GM18867 (cell line): ENCODE results near the gene TUBB.

ENCODE experiments used
- ATAC-seq: cut with Tn5 transposase; IDR thresholded peaks from one replicate; pipeline ENCODE4 v1.9.1; 2021; ENCODE audit warnings: mild to moderate bottlenecking, moderate library complexity; ENCODE audit not compliant: unreplicated experiment

TUBB gene

DNA sequence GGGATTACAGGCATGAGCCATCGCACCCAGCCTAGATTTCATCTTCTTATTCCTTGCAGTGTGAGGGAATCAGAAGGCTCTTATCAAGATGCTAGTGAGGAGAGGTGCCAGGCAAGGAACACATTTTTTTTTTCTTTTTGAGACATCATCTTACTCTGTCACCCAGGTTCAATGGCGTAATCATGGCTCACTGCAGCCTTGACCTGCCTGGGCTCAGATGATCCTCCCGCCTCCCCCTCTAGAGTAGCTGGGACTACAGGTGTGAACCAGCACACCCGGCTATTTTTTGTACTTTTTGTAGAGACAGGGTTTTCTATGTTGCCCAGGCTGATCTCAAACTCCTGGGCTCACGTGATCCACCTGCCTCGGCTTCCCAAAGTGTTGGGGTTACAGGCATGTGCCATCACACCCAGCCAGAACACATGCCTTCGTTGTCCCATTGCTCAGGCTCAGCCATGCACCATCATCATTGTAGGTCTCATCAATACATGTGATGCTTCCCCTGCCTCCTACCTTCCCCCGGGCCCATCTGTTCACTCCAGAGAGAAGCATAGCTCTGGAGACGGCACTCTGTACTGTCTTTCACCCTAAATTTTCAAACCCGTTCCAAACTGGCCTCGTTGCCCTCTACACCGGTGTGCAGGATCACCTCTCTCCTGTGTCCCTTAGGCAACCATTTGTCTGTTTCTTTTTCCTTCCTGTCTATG lies 12.2 kb downstream of the TUBB start:
- no peak for ATAC-seq

DNA sequence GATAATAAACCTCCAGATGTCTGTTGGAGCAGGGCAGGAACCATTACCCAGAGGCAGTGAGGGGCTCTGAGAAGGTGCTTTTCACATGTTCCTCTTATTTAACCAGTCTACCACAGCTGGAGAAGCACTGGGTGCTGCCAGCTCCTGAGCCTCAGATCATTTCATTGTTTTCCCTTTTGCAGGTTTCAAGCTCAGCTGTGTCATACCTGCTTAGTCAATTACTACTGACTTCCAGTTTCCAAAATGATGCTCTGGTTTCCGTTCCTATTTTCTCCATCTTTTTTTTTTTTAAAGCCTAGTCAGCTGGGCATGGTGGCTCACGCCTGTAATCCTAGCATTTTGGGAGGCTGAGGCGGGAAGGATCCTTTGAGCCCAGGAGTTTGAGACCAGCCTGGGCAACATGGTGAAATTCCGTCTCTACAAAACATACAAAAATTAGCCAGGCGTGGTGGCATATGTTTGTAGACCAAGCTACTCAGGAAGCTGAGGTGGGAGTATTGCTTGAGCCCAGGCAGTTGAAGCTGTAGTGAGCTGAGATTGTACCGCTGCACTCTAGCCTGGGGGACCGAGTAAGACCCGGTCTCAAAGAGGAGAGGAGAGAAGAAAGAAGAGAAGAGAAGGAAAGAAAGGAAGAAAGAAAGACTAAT lies 15.6 kb downstream of the TUBB start:
- ATAC-seq, result no peak

DNA sequence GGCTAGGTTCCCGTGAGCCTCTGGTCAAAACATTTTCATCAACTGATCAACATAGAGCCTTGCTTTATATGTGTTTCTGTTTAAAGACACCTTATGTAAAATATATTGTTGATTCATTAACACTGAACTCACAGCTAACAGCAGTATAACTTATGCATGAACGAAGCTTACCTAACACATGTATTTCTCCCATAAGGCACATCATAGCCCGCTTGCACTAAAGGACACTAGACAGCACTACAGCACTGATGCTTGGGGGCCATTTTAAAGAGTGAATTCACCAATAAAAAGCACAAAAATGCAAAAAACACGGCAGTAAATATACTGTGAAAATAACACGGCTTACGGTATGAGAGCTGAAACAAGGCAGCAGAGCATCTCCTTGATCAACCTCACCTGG lies 18.4 kb downstream of the TUBB start:
- no peak for ATAC-seq

DNA sequence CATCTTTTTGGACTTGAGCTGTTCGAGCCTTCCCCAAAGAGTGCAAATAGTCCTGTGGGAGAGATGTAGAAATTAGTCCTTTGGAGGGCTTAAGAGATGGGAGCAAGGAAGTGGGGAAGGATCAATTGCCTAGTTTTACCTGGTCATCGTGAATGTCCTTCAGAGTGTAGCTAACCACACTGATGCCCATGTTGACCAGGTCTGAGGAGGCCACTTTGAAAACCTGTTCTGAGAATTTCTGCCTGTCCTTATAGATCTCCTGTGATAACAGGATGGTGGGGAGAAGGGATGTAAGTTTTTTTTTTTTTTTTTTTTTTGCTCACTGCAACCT lies 20.4 kb downstream of the TUBB start:
- no peak for ATAC-seq

DNA sequence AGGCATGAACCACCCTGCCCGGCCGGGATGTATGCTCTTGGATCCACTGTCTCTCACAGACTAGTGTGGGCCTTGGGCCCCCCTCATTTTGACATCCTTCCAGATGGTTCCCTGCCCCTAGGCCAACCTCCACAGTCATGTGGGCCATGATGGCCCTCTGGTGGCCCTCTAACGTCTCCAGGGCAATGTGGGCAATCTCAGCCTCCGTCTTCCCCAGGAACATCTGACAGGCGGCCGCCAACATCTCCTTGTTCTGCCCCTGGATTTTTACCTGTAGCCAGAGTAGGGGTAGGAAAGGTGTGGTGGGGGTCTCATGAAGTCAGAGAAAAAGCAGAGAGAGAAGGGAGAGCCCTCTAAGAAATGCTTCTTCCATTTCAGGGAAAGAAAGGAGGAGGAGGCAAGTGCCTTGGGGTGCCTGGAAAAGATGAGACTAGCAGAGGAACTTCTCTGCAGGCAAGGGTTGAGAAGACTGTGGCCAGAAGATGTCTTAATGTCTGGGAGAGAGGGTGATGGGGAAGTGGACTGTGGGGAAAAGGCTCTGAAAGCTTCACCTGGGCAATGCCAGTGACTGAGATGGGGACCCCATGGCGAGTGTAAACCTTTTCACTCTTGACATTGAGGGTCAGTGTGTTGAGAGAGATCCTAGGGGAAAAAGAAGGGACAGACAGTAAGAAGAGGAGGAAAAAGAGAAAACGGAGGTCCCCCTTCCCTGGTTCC lies 21.1 kb downstream of the TUBB start:
- no peak for ATAC-seq

DNA sequence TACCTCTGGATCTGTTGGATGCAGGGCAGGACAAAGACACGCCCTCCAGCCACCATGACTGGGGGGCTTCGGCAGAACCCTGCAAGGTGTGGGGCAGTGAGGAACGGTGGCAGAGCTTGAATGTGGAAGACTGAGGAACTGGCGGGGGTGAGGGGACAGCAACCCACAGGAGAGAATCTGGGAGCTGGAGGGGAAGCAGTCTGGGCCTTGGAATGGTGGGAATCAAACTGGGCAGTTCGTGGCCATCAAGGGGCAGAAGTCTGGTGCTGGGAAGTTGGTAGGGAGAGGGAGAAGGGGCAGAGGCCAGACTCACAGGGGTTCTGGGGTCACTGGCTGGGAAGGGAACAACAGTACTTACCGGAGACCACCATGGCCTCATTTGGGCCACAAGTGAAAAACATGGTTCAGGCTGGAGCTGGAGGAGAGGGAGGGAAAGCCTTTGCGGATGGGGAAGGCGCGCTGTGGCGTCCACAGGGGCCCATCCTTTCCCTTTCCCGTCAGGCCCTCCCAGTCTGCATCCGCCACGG lies 21.7 kb downstream of the TUBB start:
- no peak for ATAC-seq

DNA sequence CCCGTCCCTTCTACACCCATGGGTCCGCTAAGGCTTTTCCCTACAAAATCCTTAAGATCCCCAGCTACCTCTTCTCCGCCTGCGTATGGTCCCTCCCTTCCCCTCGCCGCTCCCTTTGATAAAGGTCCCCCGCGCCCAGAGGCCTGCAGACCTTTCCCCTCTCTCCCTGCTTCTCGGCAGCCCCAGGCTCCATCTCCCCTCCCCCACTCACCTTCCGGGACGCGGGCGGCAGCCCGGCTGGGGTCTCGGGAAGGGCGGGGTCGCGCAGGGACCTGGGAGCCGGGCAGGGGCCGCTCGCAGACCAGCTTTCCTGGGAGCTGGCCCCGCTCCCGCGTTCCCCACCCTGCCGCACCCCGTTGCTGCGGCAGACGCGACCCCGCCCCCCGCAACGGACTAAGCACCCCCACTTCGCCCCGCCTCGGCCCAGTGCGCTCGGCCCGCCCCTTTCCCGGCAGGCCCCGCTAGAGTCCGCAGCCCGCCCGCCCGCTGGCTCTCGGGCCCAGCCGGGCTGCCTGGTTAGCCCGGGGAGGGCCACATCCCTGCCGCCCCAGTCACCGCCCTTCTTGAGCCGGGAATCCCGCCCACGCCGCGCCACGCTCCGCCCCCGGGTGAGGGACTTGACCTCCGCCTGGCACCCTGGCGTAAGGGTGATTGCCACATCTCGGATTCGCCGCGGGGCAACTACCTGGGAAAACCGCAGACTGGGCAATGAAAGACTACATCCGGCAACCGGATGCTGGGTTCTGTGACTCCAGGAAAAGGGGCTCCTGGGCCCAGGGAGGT lies 22.4 kb downstream of the TUBB start, which contains the start of gene FLOT1:
Gene FLOT1, minus strand, starts transcription at position 372 of the 783 bp plus-strand sequence. CDS start 498 bp downstream, outside the sequence.
- peak; percentile 69 for ATAC-seq

DNA sequence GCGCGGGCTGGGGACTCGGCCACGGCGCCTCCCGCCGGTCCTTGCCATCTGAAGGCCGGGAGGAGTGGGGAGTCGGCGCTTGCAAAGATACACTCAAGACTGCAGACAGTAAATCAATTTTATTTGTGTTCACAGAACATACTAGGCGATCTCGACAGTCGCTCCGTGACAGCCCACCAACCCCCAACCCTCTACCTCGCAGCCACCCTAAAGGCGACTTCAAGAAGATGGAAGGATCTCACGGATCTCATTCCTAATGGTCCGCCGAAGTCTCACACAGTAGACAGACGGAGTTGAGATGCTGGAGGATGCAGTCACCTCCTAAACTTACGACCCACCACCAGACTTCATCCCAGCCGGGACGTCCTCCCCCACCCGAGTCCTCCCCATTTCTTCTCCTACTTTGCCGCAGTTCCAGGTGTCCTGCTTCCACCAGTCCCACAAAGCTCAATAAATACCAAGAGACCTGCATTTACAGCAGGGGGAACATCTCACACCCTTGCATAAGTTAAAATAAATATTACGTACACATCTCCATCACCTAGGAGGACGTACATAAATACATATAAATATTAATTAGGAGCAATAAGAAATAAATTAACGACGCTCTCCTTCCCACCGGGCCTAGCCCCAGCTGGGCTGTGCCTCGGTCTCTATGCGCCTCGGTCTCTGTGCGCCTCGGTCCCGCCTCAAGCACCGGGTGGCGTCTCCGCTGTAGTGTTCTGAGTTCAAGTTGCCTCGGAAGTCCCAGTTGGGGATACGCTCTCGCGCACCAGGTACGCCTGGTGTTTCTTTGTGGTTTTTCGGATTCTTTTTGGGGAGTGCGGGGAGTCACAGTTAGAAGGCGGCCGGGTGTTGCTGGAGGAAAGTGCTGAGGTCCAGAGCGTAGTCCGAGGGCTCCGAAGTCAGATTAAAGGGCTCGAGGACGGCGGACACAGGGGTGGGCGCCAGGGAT lies 23.2 kb downstream of the TUBB start:
- peak; percentile 24 for ATAC-seq

DNA sequence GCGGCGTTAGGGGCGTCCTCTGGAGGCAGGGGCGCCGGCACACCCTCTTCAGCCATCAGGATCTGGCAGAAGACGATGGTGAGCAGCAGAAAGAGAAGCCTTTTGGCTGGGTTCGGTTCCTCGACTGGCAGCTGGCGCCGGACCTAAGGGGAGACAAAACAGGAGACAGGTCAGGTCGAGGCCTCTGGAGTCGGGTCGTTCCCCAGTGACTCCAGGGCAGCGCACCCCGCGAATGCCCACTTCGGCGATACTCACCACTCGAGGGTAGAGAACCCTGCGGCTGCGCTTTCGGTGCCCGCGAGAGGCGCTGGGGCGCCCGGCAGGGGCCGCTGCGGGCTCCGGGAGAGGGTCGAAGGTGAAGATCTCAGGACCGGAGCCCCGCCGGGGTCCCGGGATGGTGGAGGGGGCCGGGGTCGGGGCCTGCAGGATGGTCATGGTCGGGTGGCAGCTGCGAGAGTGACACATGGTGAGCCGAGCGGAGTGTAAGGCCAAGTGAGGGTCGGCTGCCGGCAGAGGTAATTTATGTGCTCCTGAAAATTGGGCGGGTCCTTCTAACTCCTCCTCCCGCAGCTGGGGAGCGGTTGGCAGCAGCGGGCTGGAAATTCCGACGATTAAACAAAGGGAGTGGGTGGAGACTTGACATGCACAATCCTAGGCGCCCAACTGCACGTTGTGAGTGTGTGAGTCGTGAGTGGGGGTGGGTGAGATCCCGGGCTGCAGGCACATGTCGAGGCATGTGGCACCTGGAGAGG lies 24.1 kb downstream of the TUBB start, which contains the start of gene IER3:
Gene IER3, minus strand, starts transcription at position 494 of the 752 bp plus-strand sequence. Its CDS starts 29 bp downstream, at position 465.
- ATAC-seq, result peak; percentile 36

DNA sequence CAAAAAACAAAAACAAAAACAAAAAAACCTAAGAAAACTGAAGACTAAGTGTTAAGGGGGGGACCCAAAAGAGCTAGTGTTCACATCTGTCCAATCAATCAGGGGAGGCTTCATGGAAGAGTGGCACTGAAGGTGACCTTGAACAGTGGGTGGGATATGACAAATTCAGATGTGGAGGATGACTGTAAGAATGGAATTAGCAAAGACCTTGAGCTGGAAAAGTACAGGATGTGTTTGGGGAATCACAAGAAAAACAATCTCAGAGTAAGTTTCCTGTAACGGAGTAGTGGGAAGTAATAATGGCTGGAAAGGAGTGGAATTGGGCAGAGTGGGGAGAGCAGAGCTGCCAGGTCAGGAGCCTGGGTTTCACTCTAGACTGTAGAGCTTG lies 27.1 kb downstream of the TUBB start:
- no peak for ATAC-seq

DNA sequence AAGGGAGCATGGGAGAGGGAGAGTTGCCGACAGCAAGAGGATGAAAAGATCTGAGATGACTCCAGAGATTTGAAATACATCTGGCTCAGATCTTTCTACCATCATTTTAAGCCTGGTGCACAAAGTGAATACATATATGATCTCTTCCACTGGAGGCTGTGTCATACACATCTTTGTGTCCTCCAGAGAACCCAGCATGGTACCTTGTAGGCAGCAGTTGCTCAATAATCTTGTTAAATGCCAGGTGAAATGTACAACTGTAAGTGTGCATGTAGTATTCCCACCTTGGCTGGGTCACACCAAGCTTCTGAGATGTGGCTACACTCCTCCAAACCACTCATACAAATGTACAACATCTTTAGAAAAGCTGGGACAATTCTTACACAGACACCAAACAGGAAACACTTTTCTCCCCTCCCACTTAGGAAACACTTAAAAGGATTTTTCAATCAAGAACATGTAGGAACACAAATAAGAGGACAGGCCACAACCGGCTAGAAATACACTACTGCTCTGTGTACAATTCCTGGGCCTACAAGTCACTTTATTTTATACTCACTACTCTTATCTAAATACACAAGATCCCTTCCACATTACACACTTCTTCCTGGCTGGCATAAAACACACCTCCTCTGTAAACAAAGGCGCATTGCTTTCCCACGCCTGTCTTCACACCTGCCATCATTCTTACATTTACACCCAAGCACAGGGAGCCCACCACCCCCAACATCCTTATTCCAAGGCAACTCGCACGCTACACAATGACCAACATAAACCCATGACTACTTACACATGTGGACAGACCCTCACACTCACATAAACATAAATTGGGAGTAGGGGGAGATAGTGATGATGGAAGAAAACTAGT lies 28.0 kb downstream of the TUBB start:
- ATAC-seq, result no peak

DNA sequence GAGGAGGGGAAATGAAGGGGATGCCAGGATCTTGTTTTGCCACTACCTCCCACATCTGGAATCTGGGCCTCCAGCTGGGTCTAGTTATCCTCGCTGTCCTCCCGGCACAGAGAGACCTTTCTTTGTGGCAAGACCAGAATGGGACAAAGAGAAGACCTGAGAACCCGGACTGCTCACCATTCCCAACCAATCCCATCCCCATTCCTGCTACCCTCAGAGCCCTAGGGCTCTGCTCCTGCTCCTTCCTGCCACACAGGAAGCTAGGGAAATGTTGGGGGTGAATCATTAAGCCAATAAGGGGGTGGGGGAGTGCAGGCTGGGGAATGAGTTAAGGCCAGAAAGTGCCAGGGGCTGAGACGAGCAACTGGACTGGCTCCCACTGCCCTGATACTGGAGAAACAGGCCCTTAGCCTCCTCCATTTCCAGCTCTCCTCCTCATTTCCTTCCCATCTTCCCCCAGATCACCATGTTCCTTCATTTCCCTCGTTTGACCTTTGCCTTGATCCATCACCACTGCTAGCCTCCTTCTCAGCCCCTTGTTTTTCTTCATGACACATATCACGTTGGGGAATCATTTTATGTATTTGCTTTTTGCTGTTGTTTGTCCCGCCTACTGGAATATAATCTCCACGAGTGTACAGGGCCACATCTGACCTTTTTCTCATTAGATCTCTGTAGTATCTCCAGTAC lies 28.8 kb downstream of the TUBB start:
- ATAC-seq, result no peak

DNA sequence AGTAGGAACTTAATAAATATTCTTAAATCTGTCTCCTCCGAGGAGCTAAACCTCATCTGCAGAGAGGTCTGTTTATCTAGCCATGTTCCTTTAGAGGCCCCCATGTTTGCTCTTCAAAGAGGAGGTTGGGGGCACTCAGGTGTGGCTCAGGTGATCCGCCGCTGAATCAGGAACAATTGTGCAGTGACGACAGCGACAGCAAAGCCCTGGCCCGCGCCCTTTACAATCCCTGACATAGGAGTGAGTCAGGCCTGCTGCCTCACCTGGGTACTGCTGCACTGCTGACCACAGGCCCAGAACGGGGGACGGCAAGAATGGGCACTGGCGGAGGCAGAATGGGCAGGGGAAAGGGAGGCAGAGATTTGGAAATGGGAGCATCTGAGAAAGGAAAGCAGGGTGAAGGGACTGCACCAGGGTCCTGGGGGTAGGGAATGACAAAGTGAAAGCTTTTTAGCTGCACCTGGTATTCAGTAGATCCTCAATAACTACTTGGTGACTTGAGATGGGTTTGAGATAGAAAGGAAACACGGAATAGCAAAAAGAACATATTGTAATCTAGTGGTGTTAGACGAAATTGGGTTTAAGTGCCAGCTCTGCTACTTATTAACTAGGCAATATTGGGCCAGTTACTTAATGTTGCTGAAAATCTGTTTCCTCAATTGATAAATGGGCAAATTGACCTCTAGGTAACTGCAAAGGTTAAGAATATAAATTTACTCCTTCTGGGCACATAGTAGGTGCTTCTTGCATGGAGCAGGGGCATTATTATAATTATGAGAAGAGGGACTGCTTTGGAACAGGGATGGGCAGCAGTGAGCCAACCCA lies 29.6 kb downstream of the TUBB start:
- no peak for ATAC-seq

DNA sequence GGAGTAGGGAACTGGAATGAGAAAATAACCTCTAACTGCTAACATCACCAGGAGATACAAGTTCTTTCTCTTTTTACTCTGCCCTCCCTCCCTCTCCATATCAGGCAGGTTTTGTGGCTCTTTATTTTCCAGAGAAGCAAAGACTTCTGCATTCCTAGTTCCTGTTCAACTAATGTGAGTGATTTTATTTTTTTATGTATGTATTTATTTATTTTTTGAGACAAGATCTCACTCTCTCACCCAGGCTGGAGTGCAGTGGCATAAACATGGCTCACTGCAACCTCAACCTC lies 30.2 kb downstream of the TUBB start:
- no peak for ATAC-seq

DNA sequence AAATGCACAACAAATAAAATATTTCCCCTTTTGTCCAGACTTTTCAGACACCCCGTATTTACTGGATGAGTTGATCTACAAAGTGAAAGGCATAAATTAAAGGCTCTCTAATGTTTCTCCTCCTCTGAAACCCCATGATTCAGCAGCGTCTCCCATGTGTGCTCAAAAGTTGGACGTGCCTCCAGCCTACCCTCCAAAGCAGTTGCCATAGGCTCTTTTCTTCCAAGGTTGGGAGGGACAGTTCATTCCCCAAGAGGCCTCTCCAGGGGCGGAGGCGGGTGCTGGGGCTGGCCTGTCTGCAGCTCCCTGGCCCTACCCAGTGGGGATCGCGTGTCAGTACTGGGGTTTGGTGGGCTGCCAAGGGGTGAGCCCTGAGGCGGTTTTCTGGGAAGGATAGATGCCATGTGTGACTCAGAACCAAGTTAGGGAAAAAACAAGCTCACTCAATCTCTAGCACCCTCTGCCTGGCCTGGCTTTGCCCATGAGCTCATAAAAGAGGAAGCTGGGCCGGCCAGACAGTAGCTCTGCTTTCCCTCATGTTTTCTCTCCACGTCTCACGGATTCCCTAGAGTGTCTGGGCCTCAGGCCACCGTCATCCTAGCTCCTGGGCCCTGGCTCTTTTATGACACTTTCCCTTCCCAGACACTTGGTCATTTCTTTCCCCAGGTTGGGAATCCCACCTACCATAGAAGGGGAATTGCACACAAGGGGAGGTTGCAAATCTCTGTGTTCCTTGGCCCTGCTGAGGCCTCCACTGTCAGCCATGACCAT lies 32.2 kb downstream of the TUBB start:
- no peak for ATAC-seq

DNA sequence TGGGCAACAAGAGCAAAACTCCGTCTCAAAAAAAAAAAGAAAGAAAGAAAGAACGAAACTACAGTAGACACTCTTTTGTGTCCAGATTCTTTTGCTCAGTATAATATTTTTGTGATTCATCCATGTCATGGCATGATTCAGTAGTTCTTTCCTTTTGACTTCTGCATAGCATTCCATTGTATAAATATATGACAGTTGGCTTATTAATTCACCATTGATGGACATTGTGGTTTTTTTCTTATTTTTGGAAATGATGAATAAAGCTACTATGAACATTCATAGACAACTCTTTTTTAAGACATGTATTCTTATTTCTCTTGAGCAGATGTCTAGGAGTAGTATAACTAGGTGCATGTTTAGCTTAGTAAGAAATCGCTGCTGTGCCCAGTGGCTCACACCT lies 34.5 kb downstream of the TUBB start:
- ATAC-seq, result no peak
